Activated CD4-positive, CD25-positive, alpha-beta regulatory T cell (primary cell): ENCODE results near the gene NUDCD3.

Experiments
- DNase-seq, 4 experiments: peaks; one replicate each; lab custom pipeline; 2025; lab: John Stamatoyannopoulos, UW

NUDCD3 gene

DNA sequence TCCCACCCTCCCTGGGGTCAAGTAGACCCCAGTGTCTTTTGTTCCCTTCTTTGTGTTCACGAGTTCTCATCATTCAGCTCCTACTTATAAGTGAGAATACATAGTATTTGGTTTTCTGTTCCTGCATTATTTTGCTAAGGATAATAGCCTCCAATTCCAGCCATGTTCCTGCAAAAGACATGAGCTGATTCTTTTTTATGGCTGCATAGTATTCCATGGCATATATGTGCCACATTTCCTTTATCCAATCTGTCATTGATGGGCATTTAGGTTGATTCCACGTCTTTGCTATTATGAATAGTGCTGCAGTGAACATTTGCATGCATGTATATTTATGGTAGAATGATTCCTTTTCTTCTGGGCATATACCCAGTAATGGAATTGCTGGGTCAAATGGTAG lies 136.8 kb downstream of the NUDCD3 start:
- no peak for DNase-seq

DNA sequence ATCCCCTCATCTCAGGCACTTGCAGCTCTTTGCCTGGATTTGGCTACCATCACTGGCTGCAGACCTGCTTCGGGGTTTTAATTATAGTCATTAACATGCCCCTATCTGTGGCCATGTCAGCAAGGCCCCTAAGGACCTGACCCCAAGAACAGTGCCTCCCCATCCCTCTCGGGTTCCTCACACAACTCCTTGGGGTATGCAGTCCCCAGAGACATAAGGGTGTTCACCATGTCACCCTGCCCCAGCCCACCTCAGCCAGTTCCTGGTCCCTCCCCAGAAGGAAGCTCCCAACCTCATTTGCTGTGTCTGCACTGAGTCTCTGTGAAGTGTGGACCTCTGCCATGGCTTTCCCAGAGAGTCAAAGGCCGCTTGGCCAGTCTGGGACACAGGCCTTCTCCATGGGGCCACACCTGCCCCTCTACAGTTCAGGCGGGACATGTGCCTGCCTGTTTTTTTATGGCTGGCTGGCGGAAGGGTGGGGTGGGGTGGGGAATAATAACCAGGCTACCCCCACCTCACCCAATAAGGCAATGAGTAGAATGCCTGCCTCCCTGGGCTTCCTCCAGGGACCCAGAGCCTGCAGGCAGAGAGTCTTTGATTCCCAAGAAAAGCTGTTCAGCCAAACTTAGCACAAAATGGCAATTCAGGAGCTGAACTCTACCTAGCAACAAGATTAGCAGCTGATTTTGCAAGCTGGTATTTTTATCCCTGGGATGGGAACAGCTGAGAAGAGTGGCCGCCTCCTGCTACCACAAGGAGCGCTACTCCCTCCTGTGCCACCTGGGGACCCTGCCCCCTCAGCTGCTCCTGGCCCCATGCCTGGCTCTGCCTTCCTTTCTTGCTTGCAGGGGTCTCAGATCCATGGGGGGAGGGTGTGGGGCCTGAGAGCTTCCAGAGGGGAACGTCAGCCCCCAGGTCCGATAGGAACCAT lies 141.3 kb downstream of the NUDCD3 start:
- no peak for DNase-seq

DNA sequence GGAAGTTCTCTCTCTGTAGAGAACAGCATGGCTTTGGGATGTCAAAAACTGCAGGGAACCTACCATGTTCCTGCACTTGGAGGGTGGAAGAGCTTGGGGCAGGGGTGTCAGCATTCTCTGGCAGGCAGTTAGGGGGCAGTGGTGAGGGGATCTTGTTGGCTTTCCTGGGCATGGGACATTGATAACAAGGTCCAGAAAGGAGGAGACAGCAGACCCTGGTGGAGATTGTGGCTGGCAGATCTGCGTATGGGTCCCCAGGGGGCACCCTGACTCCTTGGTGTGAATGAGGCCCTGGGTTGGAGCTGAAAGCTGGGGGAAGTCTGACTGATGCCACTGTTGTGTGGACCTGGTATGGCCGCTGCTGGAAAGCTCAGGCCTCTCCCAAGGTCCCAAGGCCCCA lies 142.2 kb downstream of the NUDCD3 start:
- DNase-seq: no peak

DNA sequence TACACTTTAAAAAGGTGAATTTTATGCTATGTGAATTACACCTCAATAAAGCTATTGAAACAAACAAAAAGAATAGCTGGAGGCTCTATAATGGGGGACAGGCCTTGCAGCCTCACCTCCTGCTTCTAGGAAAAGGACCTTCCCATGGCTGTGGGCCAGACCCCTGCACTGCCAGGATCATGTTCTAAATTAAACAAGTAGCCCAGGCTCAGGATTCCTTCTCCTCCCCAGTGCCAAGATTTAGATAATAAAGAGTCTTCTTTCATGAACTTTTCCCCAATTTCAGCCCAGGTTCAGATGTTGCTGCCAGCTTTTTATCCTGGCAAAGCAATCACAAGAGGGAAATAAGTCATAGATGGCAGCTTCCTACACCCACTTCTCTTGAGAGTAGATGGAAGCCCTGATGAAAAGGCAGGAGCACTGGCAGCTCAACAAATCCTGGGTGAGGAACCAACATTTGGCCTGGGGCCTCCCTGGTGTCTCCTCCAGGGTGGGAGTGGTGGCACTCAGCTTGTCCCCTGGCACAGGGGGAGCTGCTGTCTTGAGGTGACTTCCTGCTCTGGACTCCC lies 142.8 kb downstream of the NUDCD3 start:
- DNase-seq: no peak

DNA sequence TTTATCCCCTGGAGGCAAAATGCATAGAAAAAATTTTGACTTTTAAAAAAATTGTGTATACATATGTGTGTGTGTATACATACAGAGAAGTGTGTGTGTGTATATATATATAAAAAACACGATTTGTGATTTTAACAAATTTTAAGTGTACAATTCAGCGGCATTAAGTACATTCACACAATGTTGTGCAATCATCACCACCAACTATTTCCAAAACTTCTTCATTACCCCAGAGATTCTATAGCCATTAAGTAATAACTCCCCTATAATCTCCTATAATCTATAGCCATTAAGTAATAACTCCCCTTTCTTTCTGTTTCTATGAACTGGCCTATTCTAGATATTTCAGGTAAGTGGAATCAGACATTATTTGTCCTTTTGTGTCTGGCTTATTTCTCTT lies 144.4 kb downstream of the NUDCD3 start:
- DNase-seq: no peak

DNA sequence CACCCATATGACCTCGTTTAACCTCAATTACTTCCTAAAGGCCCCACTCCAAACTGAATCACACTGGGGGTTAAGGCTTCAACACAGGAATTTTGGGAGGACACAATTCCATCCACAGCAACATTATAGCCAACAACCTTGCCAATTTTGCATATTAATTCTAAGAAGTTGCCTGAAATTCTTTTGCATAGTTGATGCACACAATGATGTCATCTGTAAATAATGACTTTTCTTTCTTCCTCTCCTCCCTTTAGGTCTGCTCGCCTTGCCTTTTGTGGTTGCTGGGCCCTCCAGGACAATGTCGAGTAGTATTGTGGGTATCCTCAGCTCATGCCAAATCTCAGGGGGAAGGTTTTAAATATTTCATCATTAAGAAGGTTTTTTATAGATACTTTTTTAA lies 149.1 kb downstream of the NUDCD3 start:
- DNase-seq: no peak

DNA sequence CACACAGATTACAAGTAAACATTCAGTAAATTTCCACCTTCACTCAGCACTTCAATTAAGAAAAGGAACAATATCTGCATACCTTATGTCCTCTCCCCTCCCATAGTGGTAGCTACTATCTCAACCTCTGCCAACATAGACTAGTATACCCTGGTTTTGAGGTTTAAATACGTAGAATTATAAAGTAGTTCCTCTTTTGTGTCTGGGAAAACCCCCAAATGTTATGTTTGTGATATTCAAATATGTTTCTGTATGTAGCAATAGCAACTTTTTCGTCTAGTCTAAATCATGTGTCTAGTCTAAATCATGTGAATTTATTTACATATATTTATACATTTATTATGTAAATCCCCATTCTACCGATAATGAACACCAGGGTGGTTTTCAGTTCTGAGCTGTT lies 151.9 kb downstream of the NUDCD3 start:
- no peak for DNase-seq

DNA sequence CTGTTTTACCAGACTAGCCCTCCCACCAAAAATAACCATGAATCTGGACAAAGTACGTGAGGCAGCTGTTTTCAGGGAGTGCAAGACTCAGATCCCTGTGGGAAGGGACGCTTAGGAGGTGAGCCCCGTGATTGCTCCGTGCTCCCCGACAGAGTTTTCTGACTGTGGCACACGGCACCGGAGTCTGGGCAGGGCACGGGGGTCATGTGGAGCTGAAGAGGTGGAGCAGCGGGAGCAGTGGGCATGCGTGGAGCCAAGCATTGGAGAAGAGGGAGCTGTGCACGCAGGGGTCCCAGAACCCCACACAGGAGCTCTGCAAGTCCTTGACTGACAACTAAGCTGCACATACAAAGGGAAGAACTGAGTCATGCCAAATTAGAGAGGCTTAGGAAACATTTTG lies 154.0 kb downstream of the NUDCD3 start:
- DNase-seq: no peak

DNA sequence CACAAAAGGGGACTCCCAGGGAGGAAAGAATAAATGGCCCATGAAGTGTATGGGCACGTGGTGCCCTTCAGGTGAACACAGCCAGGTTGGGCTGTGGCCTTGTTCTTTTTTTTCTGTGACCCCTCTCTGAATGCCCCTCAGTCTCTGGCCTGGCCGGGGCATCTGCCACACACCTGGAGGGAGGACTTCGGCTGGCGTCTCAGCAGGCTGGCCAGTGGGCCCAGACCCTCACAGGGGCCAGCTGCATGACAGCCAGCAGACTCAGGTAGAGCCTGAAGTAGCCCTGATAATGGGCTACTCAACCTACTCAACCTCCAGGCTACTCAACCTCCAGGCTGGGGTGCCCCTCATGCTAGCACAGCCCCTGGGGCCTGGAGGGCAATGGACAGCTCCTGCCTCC lies 155.3 kb downstream of the NUDCD3 start:
- no peak for DNase-seq

DNA sequence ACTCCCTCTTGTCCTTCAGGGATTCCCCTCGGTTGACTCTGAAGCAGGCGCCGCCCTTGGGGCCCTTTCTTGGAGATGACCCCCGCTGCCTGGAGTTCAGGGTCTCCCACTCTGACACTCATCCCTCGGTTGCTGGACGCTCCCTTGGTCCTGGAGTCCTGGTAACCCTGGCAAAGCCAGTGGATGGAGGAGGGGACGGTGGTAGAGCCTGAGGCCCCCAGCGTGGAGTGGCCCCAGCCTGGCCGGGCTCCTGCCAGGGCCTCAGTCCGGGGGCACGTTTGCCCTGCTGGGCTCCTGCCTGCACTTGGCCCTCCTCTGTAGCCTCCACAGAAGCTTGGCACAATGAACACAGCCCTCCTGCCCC lies 155.7 kb downstream of the NUDCD3 start:
- no peak for DNase-seq

DNA sequence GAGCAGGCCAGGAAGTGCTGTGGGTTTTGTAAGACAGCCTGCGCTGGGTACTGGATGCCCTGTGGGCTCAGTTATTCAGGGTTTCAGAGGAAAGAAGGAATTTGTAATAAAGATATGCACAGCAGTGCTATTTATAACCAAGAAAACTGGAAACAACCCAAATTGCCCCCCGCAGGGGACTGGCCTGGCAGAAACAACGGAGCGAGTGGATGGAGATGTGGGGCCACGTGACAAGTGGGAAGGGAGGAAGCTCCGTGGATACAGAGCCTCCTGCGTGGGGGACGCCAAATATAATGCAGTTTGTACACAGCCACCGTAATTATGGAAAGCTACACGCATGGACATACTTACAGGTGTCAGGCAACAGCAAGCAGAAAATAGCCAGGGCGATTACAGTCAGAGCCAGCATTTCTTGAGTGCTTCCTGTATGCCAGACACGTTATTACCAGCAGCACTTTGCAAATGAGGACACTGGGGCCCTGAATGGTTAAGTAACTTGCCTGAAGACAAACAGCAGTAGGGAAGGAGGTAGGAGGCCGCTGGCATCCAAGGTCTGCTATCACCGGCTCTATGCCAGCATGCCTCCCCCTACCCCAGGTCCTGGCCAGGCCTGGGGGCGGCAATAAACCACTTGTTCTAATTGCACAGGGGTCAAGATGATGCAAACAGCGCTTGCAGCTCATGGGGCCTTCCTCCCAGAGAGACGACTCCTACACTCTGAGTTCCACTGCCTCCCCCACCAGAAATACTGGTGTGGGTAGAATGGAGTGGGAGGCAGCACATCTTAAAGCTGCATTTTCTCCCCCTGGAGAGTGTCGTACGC lies 156.3 kb downstream of the NUDCD3 start:
- DNase-seq: no peak

DNA sequence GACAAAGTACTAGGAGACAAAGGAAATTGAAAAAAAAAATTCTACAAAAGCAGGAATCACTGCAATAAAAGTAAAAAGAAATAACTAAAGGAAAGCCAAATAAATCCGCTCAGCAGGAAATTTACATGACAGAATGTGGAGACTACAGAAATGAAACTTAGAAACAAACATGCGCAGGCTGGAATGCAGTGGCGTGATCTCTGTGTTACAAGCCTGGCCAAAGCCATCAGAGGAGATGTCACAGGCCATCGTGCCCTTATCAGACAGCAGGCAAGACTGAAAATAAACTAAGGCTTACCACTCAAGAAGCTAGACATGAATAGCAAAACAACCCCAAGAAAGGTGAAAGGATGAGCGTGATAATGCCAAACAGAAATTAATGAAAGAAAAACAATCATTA lies 158.8 kb downstream of the NUDCD3 start:
- no peak for DNase-seq

DNA sequence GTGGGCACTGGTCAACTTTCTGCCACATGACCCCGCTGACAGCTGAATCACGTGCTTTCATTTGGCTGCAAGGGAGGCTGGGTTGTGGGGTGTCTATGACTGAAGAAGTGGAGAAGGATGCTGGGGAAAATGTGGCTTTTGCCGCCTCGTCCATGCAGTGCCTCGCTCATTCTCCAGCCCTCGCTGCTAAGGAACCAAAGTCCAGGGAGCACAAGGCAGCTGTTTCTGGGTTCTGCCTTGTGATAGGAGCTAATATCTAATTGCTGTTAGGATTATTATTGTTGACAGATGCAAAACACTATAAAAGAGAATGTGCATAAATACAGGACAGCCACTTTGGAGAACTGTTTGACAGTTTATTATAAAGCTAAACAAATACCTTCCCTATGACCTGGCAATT lies 160.1 kb downstream of the NUDCD3 start:
- no peak for DNase-seq

DNA sequence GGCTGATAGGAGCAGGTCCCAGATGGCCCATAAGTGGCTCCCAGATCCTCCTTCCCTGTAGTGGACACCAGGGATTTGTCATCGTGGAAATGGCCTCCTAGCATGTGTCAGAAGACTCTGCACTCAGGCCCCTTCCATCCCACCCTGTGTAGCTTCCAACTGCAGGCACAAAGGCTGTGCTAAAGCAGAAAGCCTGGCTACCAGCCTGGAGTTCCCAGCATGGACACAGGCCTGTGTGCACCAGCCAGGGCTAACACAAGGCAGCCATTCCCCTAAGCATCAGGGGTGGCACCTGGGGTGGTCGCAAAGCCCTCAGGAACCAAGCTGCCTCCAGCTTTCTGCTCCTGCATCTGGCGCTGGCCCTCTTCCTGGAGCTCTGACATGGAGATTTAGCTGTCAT lies 160.6 kb downstream of the NUDCD3 start:
- no peak for DNase-seq
